GM12872 (cell line): ENCODE data around the gene ZFYVE28.

Experiments used
- TF ChIP-seq, protein P1 (sequence below): IDR thresholded peaks from 3 replicates; pipeline ENCODE4 v1.5.1; 2011; ENCODE audit warnings: low read depth, mild to moderate bottlenecking, low read length, moderate library complexity; ENCODE audit not compliant: insufficient read depth

ZFYVE28 gene

GRCh38 chr4:2407991-2408342 is 10.5 kb downstream of the ZFYVE28 start:
- TF ChIP-seq, protein P1, sequence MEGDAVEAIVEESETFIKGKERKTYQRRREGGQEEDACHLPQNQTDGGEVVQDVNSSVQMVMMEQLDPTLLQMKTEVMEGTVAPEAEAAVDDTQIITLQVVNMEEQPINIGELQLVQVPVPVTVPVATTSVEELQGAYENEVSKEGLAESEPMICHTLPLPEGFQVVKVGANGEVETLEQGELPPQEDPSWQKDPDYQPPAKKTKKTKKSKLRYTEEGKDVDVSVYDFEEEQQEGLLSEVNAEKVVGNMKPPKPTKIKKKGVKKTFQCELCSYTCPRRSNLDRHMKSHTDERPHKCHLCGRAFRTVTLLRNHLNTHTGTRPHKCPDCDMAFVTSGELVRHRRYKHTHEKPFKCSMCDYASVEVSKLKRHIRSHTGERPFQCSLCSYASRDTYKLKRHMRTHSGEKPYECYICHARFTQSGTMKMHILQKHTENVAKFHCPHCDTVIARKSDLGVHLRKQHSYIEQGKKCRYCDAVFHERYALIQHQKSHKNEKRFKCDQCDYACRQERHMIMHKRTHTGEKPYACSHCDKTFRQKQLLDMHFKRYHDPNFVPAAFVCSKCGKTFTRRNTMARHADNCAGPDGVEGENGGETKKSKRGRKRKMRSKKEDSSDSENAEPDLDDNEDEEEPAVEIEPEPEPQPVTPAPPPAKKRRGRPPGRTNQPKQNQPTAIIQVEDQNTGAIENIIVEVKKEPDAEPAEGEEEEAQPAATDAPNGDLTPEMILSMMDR: no peak

- TF ChIP-seq, protein P1: no peak
These were observed 11.5 kb downstream of the ZFYVE28 start for GRCh38 chr4:2406920-2407319.

- TF ChIP-seq, protein P1: no peak
These were observed 12.0 kb downstream of the ZFYVE28 start for GRCh38 chr4:2406406-2406805.

DNA sequence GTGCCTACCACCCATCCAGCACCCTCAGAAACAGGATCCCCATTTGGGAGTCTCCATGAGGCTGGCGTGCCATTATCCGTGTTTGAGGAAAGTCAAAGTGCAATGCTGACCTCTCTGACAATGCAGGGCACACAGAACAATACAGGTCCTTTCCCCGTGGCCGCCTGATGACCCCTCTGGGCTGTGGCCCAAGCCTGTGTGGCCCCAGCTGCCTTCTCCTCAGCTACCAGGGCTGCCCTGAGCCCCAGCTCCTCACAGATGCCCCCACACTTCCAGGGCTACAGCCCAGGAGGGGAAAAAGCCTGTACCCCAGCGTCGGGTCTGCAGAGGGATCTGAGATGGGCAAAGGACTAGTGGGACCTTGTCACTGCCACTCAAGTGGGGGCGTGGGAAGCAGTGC is 15.5 kb downstream of the ZFYVE28 start:
- TF ChIP-seq, protein P1: no peak

DNA sequence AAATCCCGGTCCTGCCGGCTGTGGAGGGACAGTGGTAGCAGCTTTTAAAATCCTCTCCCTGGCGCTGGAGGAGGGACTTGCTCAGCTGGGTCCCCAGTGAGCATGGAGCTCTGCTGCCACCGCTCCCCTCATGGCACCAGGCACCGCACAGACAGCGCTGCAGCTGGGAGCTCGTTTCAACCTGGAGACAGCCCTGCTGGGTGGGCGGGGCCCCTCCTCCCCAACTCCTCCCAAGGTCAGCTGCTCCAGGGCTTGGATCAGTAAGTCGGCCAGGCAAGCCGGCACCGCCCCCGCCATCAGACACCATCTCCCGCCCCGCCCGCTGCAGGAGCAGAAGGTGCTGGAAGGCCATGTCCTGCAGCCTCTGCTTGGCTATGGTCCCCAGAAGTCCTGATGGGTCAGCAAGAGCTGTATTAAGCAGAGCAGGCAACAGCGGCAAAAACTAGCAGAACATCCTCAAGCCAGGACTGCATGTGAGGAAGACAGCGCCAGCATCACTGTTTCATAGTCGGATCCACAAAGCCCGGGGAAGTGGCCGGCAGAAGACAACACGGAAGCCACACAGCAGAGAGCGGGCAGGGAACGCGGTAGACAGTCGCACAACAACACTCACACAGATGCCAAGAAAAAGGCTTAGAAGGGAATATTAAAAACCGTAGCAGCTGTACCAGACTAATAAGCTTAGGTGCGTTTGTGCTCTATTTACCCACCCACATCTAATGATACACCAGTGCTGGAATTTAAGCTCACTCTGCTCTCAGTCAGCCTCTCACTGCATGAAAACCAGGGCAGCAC is 16.2 kb downstream of the ZFYVE28 start:
- TF ChIP-seq, protein P1: no peak

GRCh38 chr4:2401610-2401983 is 16.8 kb downstream of the ZFYVE28 start:
- TF ChIP-seq, protein P1: no peak

GRCh38 chr4:2400841-2401609 is 17.4 kb downstream of the ZFYVE28 start:
- TF ChIP-seq, protein P1: no peak
